ENCODE measurements around the gene SLC26A1. TPM values are rescaled to one million over a fixed set of nuclear protein-coding genes. Genes with fewer than 3 reads are reported as not detected.

SLC26A1 gene
- total RNA-seq, 1 experiment from 2014 or later: 0.85 TPM

- ChIA-PET CTCF (no interaction called here), POLR2A (interaction anchor here (0.5 kb wide), 1 partner anchor 32 kb away, joined by 8 read pairs; no protein-coding TSS in a partner anchor)
- ATAC-seq: no peak
- no peaks in the 10 kb centered on the region for H3K9me3 Mint-ChIP-seq
- no peaks in the 10 kb centered on the region for H3K27me3 Mint-ChIP-seq (ENCODE audit: low read depth)
- H3K36me3 Mint-ChIP-seq: peaks cover 12% of the 10 kb centered on the region
- TF ChIP-seq, protein P1, sequence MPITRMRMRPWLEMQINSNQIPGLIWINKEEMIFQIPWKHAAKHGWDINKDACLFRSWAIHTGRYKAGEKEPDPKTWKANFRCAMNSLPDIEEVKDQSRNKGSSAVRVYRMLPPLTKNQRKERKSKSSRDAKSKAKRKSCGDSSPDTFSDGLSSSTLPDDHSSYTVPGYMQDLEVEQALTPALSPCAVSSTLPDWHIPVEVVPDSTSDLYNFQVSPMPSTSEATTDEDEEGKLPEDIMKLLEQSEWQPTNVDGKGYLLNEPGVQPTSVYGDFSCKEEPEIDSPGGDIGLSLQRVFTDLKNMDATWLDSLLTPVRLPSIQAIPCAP (CRISPR knock-in tag; IDR thresholded peaks at IDR 0.05): no peak
- TF ChIP-seq OVOL2 (CRISPR knock-in tag; IDR thresholded peaks at IDR 0.05; ENCODE audit: borderline replicate concordance) (no peak), JUN (CRISPR knock-in tag; IDR thresholded peaks at IDR 0.05) (no peak), TP53 (CRISPR knock-in tag; IDR thresholded peaks at IDR 0.05) (no peak)
- H3K4me3 Mint-ChIP-seq: no peak overlapping the region
- H3K27ac Mint-ChIP-seq: no peak overlapping the region
- no peaks in the 10 kb centered on the region; the same call in 1 of the 2 replicates for H3K4me1 Mint-ChIP-seq
- DNase-seq (ENCODE audit: low spot score): no peak
Observed at GRCh38 chr4:1022051-1022738, 29.0 kb upstream of the SLC26A1 start.

DNA sequence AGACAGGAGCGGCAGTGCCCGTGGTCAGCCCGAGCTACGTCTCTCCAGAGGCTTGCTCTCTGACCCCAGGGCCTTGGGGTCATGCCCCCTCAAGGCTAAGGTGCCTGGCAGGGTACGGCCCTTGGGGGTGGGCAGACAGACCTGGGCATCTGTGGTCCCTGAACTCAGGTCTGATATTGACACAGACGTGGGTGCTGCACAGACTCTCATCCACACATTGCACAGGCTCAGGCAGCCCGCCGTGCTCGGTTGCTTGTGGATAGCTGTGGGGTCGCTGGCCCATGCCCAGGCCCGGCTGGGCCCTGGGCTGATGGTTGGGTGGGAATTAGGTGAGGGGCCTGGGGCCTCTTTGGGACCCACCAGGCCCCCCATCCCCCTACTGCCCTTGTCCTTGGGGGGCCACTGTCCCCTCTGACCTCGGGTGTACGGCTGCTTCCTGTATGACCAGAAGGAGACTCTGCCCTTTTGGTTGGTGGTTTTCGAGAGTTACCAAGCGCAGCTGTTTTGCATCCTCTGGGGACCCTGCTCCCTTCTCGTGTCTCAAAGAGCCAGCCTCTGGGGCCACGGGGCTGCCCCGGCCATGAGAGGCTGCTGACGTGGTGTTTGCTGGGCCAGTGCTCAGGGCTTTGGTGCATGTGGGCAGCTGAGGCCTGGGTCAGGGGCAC, 28.3 kb upstream of the SLC26A1 start:
- Mint-ChIP-seq H3K27ac (no peak overlapping the region), H3K4me3 (no peak overlapping the region), H3K4me1 (no peaks in the 10 kb centered on the region; the same call in 1 of the 2 replicates), H3K9me3 (no peaks in the 10 kb centered on the region), H3K27me3 (ENCODE audit: low read depth) (no peaks in the 10 kb centered on the region), H3K36me3 (peaks cover 12% of the 10 kb centered on the region)
- ATAC-seq: no peak
- TF ChIP-seq, protein P2, sequence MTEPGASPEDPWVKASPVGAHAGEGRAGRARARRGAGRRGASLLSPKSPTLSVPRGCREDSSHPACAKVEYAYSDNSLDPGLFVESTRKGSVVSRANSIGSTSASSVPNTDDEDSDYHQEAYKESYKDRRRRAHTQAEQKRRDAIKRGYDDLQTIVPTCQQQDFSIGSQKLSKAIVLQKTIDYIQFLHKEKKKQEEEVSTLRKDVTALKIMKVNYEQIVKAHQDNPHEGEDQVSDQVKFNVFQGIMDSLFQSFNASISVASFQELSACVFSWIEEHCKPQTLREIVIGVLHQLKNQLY (CRISPR knock-in tag; IDR thresholded peaks at IDR 0.05): no peak
- TF ChIP-seq HMGXB4 (CRISPR knock-in tag; IDR thresholded peaks at IDR 0.05) (no peak), USF2 (CRISPR knock-in tag; IDR thresholded peaks at IDR 0.05) (no peak), NFATC4 (CRISPR knock-in tag; IDR thresholded peaks at IDR 0.05) (no peak), RELA (CRISPR knock-in tag; IDR thresholded peaks at IDR 0.05; ENCODE audit: borderline replicate concordance) (no peak), HMGA2 (CRISPR knock-in tag; IDR thresholded peaks at IDR 0.05) (no peak), PREB (CRISPR knock-in tag; IDR thresholded peaks at IDR 0.05; ENCODE audit: borderline replicate concordance) (no peak), ZSCAN18 (CRISPR knock-in tag; IDR thresholded peaks at IDR 0.05) (no peak), ZNF121 (CRISPR knock-in tag; IDR thresholded peaks at IDR 0.05) (no peak), ZNF416 (CRISPR knock-in tag; IDR thresholded peaks at IDR 0.05) (no peak), SMAD4 (CRISPR knock-in tag; IDR thresholded peaks at IDR 0.05) (no peak), ZNF263 (CRISPR knock-in tag; IDR thresholded peaks at IDR 0.05; ENCODE audit: low read depth) (no peak), ZMAT4 (CRISPR knock-in tag; IDR thresholded peaks at IDR 0.05) (no peak), ZNF317 (CRISPR knock-in tag; IDR thresholded peaks at IDR 0.05; ENCODE audit: borderline replicate concordance, low read depth) (no peak), GTF2I (CRISPR knock-in tag; conservative IDR thresholded peaks at IDR 0.05) (no peak), SOX15 (CRISPR knock-in tag; IDR thresholded peaks at IDR 0.05) (no peak)
- TF ChIP-seq, protein P3, sequence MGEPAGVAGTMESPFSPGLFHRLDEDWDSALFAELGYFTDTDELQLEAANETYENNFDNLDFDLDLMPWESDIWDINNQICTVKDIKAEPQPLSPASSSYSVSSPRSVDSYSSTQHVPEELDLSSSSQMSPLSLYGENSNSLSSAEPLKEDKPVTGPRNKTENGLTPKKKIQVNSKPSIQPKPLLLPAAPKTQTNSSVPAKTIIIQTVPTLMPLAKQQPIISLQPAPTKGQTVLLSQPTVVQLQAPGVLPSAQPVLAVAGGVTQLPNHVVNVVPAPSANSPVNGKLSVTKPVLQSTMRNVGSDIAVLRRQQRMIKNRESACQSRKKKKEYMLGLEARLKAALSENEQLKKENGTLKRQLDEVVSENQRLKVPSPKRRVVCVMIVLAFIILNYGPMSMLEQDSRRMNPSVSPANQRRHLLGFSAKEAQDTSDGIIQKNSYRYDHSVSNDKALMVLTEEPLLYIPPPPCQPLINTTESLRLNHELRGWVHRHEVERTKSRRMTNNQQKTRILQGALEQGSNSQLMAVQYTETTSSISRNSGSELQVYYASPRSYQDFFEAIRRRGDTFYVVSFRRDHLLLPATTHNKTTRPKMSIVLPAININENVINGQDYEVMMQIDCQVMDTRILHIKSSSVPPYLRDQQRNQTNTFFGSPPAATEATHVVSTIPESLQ (CRISPR knock-in tag; IDR thresholded peaks at IDR 0.05): no peak
- TF ChIP-seq, protein P4, sequence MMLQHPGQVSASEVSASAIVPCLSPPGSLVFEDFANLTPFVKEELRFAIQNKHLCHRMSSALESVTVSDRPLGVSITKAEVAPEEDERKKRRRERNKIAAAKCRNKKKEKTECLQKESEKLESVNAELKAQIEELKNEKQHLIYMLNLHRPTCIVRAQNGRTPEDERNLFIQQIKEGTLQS (CRISPR knock-in tag; conservative IDR thresholded peaks at IDR 0.05): no peak
- TF ChIP-seq, protein P5, sequence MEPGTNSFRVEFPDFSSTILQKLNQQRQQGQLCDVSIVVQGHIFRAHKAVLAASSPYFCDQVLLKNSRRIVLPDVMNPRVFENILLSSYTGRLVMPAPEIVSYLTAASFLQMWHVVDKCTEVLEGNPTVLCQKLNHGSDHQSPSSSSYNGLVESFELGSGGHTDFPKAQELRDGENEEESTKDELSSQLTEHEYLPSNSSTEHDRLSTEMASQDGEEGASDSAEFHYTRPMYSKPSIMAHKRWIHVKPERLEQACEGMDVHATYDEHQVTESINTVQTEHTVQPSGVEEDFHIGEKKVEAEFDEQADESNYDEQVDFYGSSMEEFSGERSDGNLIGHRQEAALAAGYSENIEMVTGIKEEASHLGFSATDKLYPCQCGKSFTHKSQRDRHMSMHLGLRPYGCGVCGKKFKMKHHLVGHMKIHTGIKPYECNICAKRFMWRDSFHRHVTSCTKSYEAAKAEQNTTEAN (CRISPR knock-in tag; IDR thresholded peaks at IDR 0.05): no peak
- ChIA-PET CTCF (no interaction called here), POLR2A (interaction anchor here (0.5 kb wide), 1 partner anchor 33 kb away, joined by 8 read pairs; no protein-coding TSS in a partner anchor)
- DNase-seq (ENCODE audit: low spot score): no peak
